ENCODE results near the gene TRHDE.

DNA sequence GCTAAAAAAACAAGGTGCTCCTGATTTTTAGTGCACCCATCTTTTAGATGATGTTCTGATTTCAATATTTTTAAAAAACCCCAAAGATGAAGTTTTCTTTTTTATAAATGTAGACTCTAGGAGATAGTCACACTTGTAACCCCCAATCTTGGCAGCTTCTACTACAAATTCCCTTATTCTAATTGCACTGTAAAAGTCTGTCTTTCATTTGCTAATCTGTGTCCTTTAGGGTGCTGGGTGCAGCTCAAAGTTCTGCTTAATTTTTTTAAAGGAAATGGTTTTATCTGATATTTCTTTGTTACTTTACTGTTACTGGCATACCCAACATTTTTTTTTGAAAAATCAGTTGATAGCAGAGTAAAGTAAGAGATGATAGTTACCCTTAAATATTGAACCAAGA is 172.0 kb downstream of the TRHDE start:
- TF ChIP-seq, protein P1, sequence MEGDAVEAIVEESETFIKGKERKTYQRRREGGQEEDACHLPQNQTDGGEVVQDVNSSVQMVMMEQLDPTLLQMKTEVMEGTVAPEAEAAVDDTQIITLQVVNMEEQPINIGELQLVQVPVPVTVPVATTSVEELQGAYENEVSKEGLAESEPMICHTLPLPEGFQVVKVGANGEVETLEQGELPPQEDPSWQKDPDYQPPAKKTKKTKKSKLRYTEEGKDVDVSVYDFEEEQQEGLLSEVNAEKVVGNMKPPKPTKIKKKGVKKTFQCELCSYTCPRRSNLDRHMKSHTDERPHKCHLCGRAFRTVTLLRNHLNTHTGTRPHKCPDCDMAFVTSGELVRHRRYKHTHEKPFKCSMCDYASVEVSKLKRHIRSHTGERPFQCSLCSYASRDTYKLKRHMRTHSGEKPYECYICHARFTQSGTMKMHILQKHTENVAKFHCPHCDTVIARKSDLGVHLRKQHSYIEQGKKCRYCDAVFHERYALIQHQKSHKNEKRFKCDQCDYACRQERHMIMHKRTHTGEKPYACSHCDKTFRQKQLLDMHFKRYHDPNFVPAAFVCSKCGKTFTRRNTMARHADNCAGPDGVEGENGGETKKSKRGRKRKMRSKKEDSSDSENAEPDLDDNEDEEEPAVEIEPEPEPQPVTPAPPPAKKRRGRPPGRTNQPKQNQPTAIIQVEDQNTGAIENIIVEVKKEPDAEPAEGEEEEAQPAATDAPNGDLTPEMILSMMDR (IDR thresholded peaks at IDR 0.05), result no peak
- no peak for TF ChIP-seq POLR2A (IDR thresholded peaks at IDR 0.05)

Data from lower leg skin (tissue), 3 donors.